CD4-positive, alpha-beta T cell treated with Interleukin-4 for 1 hour (primary cell): Measurements from ENCODE around the gene LRRC45.

Source experiments
- DNase-seq, 2 donors: peaks; one replicate each; pipeline ENCODE4 v3.0.0-alpha.2; 2020 to 2022

Gene LRRC45

DNA sequence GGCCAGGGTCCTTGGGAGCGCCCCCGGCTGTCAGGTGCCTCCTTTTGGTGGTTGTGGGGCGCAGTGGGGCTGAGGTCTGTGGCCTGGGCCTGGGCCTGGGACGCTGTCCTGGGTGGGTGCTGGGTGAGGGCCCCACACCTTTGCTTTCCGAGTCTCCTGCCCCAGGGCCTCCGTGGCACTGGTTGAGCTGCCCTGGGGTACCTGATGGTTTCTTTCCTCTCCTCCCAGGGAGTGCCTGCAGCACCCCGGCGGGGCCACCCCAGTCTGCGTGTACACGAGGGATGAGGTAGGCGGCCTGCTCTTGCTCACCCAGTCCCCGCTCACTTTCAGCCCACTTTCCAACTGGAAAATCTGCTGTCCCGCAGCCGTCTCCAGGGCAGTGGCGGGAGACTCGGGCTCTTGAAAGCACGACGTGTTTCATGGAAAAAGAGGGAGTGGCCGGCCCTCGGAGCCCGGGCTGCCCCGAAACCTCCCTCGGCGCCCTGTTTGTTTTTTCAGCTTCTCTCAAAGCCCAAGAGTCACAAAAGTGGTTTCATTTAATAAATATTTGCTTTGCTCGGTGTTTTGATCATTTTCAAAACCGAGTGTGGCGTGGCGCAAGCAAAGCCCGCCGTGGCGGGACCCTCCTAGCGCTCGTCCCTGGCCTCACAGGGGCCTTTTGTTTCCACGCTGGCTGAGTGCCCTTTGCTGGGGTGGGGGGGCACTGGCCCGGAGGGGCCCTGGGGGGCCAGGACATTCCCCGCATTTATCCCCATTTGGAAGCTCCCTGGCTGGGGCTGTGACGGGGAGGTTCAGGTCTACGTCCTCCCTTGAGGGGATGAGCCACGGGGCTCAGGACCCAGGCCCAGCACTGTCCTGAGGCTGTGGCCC is 28.3 kb upstream of the LRRC45 start:
- DNase-seq = no peak

DNA sequence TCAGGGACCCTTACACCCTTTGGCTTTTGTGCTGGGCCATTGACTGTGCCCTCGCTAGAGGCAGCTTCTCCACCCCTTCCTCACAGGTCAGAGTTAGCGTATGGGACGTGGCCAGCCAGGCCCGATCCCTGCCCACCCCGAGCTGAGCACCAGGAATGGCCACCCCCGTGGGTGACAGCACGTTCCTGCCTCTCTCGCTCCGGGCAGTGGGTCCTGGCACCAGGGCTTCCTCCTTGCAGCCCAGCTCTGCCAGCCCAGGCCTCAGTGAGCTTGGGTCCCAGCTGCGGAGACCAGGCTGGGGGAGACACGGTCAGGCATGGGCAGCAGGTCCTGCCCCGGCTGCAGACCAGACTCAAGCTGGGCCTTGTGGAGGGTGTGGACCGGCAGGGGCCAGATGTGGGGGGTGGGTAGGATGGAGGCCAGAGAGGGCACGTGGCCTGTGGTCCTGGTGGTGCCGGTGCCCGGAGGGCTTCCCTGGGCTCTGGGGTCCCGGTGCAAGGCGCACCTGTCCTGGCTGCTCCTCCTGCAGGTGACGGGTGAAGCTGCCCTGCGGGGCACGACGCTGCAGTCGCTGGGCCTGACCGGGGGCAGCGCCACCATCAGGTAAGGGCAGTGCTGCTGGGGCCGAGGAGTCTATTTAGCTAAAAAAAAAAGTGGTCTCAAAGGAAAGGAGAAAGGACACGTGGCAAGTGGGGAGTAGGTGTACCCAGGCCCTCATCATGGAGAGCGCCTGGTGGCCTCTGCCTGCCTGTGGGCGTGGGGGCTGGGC is 27.5 kb upstream of the LRRC45 start:
- no peak for DNase-seq

DNA sequence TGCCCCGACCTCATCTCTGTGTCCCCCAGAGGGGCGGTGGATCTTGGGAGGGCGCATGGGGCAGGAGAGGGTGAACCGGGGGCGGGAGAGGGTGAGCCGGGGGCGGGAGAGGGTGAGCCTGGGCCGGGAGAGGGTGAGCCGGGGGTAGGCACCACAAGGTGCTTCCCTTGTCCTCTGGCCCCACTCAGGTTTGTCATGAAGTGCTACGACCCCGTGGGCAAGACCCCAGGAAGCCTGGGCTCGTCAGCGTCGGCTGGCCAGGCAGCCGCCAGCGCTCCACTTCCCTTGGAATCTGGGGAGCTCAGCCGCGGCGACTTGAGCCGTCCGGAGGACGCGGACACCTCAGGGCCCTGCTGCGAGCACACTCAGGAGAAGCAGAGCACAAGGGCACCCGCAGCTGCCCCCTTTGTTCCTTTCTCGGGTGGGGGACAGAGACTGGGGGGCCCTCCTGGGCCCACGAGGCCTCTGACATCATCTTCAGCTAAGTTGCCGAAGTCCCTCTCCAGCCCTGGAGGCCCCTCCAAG is 26.8 kb upstream of the LRRC45 start:
- DNase-seq = no peak

DNA sequence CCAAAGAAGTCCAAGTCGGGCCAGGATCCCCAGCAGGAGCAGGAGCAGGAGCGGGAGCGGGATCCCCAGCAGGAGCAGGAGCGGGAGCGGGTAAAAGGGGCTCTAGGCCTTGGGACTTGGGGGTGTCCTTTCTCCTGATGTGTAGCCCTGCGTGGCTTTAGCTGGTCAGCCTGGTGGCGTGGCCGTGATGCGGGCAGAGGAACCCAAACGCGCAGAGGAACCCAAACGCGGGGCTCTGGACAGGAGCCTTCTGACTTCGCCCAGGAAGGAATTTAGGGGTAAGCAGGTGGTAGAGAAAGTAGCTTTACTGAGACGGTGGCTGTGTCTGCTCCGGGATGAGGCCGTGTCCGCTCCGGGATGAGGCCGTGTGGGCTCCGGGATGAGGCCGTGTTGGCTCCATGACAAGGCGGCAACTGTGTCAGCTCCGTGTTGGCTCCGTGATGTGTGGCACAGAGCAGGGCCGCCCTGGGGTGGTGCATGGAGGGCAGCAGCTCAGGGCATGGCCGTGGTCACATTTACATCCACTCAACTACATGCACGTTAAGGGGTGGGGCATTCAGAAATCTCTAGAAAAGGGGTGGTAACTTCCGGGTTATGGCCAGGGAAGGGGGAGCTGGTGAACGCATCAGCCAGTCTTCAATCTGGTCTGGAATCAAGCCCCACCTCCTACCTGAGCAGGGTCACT is 26.2 kb upstream of the LRRC45 start:
- DNase-seq = no peak

DNA sequence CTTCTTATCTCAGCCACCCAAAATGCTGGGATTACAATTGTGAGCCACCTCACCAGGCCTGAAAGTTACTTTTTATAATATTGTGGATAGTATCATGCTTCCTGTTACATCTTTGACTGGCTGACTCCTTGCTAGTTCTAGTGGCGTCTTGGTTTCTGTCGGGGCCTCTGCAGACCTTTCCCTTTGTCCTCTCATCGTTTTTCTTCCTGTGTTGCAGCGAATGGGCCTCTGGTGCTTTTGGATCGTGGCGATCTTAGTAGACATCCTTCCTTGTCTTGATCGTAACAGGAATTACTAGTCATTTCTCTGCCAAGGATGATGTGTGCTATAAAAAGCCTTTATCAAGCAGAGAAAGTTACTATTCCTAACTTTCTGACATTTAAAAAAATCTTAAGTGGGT is 24.9 kb upstream of the LRRC45 start:
- DNase-seq = no peak

DNA sequence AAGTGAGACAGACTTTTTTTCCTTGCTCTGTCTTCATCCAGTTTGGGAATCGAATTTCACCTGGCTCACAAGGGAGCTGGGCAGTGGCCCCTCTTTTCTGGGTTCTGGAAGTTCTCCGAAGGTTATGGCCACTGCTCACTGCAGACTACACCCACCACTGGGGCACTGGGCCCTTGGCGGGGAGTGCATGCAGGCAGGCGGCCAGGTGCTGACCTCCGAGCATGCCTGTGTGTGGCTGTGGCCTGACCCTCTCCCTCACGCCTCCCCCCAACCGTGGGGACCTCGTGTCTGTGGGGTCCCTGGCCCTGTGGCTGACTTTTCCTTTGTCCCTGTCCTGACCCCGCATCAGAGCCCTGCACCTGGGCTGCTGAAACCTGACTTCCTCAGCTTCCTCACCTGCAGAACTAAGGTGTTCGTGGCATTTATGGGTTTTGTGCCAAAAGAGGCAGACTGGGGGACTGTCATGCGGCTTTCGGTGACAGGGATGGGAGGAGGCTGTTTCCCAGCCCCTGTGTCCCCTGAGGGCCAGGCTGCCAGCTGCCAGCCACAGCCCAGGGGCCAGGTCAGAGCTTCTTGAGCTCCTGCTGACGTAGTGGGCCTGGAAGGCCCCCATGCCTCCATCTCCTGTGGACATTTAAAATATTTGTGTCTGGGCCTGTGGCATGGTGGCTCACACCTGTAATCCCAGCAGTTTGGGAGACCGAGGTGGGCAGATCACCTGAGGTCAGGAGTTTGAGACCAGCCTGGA is 24.2 kb upstream of the LRRC45 start:
- DNase-seq = no peak

DNA sequence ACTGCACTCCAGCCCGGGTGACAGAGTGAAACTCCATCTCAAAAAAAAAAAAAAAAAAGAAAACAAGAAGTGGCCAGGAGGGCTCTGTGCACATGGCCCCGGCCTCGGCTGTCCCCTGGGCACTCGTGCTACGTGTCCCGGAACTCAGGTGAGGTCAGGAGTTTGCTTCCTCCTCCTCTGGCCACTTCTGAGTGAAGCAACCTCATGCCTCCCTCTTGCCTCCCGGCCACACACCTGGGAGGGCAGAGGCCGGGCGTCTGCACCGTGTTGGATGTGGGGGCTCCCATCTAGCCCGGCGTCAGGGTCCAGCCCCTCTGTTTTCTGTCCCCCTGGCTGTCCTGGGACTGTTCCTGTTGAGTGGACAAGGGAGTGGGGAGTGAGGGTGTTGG is 23.5 kb upstream of the LRRC45 start:
- DNase-seq = no peak

DNA sequence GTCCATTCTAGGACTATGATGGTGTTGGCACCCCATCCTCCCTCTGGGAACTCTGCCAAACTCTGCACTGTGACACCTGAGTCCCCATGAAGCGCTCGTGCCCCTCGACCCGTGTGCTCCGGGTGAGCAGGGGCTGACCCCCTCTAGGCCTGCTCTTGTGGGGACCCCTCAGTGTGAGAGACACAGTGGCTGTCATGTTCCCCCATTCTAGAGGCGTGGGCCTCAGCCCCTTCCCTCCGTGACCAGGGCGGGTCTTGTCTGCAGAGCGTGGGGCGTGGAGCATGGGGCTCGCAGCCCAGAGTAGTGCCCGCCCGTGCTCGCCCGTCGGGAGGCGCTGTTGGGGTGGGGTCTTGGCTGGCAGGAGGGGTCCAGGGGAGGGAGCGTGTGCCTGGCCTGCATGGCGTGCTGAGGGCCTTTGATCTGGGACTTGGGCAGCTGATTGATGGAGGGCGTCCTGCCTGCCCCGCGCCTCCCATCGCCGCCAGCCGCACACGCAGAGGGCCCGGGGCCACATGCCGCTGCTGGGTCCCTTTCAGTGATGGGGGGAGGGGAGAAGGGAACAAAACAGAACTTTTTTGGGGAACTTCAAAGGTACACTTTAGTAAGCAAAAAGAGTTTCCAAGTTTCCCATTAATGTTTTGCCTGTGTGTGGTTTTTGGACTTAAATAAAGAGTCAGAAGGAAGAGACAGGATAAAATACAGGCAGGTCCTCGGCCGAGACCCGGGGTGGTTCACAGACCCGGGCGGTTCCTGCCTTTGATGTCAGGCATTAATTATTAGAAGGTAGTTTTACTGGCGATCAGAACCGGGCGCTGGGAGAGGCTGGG is 22.9 kb upstream of the LRRC45 start:
- no peak for DNase-seq

DNA sequence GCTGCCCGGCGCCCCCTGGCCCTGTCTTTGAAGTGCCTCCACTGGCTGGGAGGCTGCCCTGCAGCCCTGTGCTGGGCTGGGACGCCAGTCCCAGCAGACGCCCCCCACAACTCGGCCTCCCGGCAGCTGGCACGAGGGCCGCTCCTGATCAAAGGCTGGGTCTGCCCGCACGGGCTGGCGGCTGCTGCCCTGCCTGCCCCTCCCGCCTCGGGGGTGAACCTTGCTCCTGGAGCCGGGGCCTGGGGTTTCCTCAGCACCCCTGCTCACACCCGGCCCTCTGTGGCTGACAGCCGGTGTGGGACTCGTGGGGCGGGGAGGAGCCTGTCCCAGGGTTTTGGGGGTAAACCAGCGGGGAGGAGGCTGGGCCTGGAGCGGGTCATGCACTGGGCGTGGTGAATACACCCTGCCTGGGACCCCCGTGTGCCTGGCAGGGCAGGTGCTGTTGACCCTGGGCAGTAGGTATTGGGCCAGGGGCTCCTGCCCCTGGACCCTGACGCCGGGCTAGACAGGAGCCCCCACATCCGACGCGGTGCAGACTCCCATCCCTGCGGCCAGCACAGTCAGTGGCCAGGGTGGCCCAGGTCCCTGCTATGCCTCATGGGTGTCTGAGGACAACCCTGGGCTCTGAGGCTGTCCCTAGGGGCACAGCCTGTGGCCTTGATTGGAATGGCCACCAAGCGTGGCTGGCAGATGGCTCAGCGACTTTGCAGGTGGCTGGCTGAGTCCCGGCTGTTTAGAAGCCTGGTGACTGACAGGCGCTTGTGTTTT is 22.1 kb upstream of the LRRC45 start:
- no peak for DNase-seq

DNA sequence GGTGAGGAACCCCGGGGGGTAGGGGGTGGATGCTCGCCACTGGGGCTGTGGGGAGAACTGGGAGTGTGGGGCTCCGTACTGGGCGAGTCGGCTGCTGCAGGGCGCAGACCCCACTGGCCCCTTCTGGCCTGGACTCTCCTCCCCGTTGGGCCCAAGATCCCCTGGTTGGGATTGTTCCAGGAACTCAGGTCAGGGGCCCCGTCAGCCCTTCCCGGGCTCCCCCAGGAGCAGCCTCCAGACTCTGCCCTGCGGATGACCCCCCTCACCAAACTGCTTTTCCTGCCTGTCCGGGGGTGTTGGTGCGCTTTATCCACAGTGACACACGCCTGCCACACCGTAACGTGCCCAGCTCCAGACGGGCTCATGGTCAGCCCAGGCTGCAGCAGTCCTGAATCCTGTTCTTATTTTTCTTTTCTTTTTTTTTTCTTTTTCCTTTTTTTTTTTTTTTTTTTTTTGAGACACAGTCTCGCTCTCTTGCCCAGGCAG is 21.5 kb upstream of the LRRC45 start:
- no peak for DNase-seq

DNA sequence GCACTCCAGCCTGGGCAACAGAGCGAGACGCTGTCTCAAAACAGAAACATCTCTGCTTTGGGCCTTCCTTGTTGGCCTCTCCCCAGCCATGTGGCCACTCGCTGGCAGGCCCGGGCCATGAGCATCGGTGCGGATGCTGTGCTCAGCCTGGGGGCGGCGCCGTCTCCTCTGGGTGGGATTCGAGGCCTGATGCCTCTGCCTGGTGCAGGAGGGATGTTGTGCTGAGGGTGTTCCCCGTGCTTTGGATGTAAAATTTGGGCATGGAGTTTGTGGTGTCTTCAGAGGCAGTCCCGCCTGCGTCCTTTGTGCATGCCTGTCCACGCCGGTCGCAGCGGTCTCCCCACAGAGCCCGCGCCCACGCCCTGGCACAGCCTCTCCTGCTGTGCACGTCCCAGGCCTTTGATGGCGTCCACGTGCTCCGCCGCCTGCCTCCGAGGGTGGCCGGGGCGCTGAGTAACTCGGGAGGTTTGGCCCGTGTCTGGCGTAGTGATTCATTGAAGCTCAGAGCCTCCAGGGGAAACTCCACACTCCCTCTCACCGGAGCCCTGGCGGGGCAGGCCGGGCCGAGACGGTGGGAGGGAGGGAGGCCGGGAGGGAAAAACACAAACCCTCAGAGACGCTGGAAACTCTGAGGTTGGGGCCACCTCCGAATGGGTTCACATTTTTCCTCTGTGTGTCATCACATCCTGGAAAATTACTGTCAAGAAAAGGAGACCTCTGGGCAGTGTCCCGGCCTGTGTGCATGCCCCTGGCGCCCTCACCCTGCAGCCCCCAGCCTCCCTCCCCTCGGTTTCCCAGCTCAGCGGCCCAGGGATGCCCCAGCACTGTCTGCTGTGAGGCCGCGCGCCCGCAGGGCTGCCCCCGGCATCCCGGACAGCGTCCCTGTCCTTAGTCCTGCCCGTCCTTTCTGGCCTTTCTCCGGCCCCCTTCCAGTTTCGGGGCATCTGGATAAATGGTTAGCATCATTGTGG is 19.4 kb upstream of the LRRC45 start:
- DNase-seq = no peak

DNA sequence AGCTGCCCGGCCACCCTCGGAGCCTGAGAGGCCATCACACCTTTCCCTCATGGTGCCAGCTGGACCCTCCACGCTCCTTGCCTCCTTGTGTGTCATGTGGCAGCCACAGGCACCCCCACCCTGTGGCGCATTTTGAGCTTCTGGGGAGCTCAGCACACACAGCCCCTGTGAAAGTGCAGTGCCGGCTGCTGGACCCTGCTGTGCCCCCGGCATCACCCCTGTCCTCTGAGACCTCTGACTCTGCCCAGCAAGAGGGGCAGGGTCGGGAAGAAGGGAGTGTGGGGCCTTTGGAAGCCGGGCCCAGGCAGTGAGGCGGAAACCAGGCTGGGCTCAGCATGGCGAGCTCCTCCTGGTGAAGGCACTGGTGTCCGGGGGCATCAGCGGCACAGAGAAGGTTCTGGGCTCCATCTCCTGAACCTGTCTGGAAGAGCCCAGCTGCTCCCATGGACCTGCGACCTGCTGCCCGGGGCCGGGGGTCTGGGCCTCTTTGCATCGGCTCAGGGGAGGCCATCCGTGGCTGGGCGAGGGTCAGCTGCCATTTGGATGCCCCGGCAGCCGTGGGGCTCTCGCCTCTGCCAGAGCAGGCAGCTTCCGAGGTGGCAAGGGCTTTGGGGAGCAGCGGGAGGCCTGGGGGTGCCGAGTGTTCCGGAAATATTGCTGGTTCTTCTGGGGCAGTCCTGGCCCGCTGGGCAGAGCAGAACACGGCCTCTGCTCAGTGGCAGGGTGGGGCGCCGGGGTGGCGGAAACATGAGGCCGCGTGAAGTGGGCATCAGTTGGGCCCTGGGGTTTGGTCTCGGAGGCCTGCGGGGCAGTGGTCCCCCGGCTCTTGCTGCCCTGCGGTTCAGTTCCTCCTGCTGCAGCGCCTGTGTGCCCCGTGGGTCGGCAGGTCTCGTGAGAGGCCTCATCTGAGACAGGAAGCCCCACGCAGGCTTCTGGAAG is 18.3 kb upstream of the LRRC45 start:
- DNase-seq = no peak

DNA sequence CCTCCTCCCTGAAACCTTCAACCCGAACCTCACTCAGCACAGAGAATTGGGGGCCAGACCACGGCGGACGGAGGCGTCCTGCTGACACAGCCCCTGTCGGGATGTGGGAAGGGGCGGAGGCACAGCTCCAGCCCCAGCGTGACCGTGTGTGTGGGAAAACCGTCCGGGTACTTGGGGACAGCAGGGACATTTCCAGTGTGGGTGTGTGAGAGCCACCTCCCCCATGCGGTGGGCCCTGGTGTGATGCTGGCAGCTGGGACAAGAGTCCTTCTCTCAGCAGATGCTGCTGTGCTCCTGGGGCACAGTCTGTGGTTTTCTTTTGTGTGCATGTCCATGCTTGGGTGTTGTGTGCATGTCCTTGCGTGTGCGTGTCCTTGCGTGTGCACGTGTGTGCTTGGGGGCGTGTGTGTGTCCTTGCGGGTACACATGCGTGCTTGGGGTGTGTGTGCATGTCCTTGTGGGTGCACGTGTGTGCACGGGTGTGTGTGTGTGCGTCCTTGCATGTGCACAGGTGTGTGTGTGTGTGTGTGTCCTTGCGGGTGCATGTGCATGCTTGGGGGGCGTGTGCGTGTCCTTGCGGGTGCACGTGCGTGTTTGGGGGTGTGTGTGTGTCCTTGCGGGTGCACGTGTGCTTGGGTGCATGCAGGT is 17.3 kb upstream of the LRRC45 start:
- no peak for DNase-seq

DNA sequence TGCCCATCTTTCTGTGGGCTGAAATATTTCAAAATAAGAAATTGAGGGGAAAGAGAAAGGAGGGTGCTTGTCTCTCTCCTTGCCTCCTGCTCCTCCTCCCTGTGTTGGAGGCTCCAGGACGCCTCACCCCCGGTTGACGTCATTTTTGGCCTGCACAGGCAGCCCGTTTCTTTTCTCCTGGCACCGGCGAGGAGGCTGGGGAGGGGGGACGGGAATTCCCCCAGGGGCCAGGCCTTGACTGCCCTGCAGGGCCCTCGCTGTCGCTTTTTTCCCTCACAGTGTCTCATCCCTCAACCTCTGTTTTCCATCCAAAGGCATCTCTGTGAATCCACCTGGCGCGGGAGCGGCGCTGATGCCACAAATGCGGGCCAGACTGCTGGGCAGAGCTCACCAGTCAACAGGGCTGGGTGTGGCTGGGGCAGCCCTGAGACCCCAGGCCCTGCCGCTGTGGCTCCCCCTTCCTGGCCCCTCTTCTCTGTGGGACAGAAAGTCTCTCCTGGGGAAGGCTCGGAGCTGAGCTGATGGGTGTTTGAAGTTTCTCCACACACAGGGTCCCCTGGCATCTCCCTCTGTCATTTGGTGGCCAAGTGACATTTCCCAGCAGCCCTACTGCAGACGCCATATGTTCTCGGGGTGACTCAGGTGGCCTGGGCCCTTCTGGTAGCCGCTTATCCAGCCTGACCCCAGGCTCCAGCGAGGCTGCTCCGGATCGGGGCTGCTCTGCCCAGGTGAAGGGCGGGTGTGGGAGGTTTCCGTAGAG is 16.5 kb upstream of the LRRC45 start:
- DNase-seq = no peak

DNA sequence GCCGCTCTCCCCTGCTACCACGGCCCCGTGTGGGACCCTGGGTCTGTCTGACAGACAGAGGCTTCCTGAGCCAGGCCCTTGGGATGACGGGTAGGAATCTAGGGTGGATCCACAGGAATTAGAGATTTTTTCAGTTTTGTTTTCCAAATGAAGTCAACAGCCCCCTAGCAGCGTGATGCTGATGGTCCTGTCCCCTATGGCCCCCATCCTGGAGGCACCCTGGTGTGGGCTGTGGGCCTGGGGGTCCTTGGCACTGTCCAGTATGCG is 15.9 kb upstream of the LRRC45 start:
- DNase-seq = no peak

DNA sequence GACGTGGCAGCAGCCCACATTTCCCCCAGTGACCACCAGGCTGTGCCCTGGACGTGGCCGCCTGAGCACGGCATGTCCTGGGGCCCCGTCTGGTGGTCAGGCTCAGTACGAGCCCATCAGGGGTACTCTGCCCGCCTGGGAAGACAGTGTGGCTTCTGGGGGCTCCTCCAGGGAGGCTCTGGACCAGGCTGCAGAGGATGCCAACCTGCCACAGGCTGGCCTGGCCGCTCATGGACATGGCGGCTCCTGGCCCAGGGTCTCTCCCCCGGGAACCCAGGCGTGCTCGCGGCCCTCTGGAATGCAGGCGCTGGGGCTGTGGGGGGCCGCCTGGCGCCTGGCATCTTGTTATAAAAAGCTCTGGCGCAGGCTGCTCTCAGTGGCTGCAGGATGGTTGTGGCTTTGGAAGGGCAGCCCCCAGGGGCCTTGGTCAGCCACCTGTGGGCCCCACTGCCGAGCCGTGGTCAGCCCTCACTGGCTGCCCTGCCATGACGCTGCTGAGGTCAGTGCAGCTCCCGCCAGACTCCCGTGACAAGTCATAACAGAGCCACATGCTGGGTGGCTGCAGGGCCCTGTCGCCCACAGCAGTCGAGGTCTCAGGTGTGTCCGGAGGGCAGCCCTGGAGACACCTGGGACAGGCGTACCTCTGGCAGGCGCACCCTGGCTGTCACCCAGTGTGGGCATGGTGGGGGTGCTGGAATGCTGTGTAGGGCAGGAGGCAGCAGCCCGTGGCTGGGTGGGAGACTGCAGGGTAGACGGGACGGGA is 15.4 kb upstream of the LRRC45 start:
- no peak for DNase-seq
